IPS-NIHi7 (cell line): ENCODE results near the gene UFC1.
A peak's percentile ranks its signal among the peaks of the same experiment; 100 is the strongest.

Source experiments
- DNase-seq: peaks from one replicate; pipeline ENCODE4 v3.0.0; 2012; ENCODE audit warnings: mixed read lengths; ENCODE audit errors: extremely low spot score

The UFC1 gene

GRCh38 chr1:161193561-161194235, 39.9 kb downstream of the UFC1 start:
- no peak for DNase-seq

- DNase-seq: no peak
Observed at GRCh38 chr1:161195171-161195570, 41.4 kb downstream of the UFC1 start.

GRCh38 chr1:161196111-161196510, 42.3 kb downstream of the UFC1 start:
- no peak for DNase-seq

- DNase-seq: no peak
Observed at GRCh38 chr1:161196521-161197451, 43.0 kb downstream of the UFC1 start.

GRCh38 chr1:161197560-161198193, 43.9 kb downstream of the UFC1 start:
- no peak for DNase-seq

- DNase-seq: peak; percentile 79
Observed at GRCh38 chr1:161198194-161198896, 44.6 kb downstream of the UFC1 start.

GRCh38 chr1:161198897-161199431, 45.2 kb downstream of the UFC1 start, which contains the start of gene ADAMTS4:
Gene ADAMTS4, minus strand, starts transcription at chr1:161199054. Its CDS starts 427 bp downstream, at chr1:161198627.
- DNase-seq: peak; percentile 43

- no peak for DNase-seq
Observed at GRCh38 chr1:161199506-161200139, 45.8 kb downstream of the UFC1 start.

GRCh38 chr1:161200421-161200991, 46.7 kb downstream of the UFC1 start:
- DNase-seq: no peak

- DNase-seq: no peak
Observed at GRCh38 chr1:161200992-161201835, 47.4 kb downstream of the UFC1 start.

GRCh38 chr1:161201836-161202712, 48.3 kb downstream of the UFC1 start, which contains the start of gene NDUFS2:
Gene NDUFS2, plus strand, starts transcription at chr1:161202367. Its CDS starts 19 bp downstream, at chr1:161202386.
- DNase-seq: peak; percentile 92

- DNase-seq: no peak
Observed at GRCh38 chr1:161206411-161207140, 52.8 kb downstream of the UFC1 start.

GRCh38 chr1:161207173-161207572, 53.4 kb downstream of the UFC1 start:
- no peak for DNase-seq
